Measurements from ENCODE around the gene ZDHHC9. TPM values are rescaled to one million over a fixed set of nuclear protein-coding genes. Genes with fewer than 3 reads are reported as not detected.

ZDHHC9 gene
- total RNA-seq, 2 donors from 2014 or later = 27.1 to 40.2 TPM

GRCh38 chrX:129761596-129761995, 82.1 kb downstream of the ZDHHC9 start:
- Histone ChIP-seq H3K4me1 (ENCODE audit: control insufficient read depth, insufficient read depth, low read length) (no peaks in the 10 kb centered on the region), H3K4me3 (ENCODE audit: low read length) (no peak overlapping the region), H3K36me3 (ENCODE audit: control insufficient read depth, insufficient read depth, low read length) (no peaks in the 10 kb centered on the region), H3K9me3 (ENCODE audit: control insufficient read depth, low read length) (no peaks in the 10 kb centered on the region), H3K27me3 (ENCODE audit: control insufficient read depth, insufficient read depth, low read length, poor library complexity, severe bottlenecking) (no peaks in the 10 kb centered on the region), H3K9ac (ENCODE audit: extremely low read depth, low read length, poor library complexity, severe bottlenecking) (no peak overlapping the region), H3K27ac (ENCODE audit: low read depth, low read length) (no peak overlapping the region)
- H3K27ac Mint-ChIP-seq = no peak overlapping the region
- H3K27me3 Mint-ChIP-seq (ENCODE audit: insufficient read depth) = no peaks in the 10 kb centered on the region
- WGBS, 2 experiments (ENCODE audit: insufficient coverage in 1 of 2, insufficient read length in 1 of 2) = 95 to 100% methylated on average over 1 to 4 of the region's 4 CpGs
- no peak overlapping the region for H3K4me3 Mint-ChIP-seq
- peaks cover 3% of the 10 kb centered on the region for H3K9me3 Mint-ChIP-seq
- H3K36me3 Mint-ChIP-seq (ENCODE audit: low read depth) = no peaks in the 10 kb centered on the region
- no peak for DNase-seq
- H3K4me1 Mint-ChIP-seq = no peaks in the 10 kb centered on the region
- TF ChIP-seq, protein P1, sequence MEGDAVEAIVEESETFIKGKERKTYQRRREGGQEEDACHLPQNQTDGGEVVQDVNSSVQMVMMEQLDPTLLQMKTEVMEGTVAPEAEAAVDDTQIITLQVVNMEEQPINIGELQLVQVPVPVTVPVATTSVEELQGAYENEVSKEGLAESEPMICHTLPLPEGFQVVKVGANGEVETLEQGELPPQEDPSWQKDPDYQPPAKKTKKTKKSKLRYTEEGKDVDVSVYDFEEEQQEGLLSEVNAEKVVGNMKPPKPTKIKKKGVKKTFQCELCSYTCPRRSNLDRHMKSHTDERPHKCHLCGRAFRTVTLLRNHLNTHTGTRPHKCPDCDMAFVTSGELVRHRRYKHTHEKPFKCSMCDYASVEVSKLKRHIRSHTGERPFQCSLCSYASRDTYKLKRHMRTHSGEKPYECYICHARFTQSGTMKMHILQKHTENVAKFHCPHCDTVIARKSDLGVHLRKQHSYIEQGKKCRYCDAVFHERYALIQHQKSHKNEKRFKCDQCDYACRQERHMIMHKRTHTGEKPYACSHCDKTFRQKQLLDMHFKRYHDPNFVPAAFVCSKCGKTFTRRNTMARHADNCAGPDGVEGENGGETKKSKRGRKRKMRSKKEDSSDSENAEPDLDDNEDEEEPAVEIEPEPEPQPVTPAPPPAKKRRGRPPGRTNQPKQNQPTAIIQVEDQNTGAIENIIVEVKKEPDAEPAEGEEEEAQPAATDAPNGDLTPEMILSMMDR (conservative IDR thresholded peaks at IDR 0.05) = no peak

DNA sequence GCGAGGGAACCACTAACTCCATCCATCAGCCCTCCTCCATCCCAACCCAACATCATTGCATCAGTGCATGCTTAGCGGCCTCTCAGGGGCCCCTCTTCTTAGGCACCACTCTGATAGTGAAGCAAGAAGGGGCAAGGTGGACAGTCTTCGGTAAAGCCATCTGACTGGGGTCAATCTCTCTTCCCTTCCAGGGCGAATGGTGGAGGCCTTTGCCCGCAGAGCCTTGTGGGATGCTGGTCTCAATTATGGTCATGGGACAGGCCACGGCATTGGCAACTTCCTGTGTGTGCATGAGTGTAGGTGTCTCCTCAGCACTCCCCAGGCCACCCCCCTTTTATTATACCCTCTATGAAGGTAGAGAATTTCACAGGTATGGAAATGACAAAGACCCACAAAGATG, 82.7 kb downstream of the ZDHHC9 start:
- TF ChIP-seq, protein P1 (conservative IDR thresholded peaks at IDR 0.05) = no peak
- Mint-ChIP-seq H3K4me3 (no peak overlapping the region), H3K36me3 (ENCODE audit: low read depth) (no peaks in the 10 kb centered on the region), H3K9me3 (peaks cover 3% of the 10 kb centered on the region), H3K4me1 (no peaks in the 10 kb centered on the region), H3K27me3 (ENCODE audit: insufficient read depth) (no peaks in the 10 kb centered on the region), H3K27ac (no peak overlapping the region)
- no peak overlapping the region for H3K4me3 ChIP-seq (ENCODE audit: low read length)
- no peaks in the 10 kb centered on the region for H3K4me1 ChIP-seq (ENCODE audit: control insufficient read depth, insufficient read depth, low read length)
- no peaks in the 10 kb centered on the region for H3K27me3 ChIP-seq (ENCODE audit: control insufficient read depth, insufficient read depth, low read length, poor library complexity, severe bottlenecking)
- no peaks in the 10 kb centered on the region for H3K36me3 ChIP-seq (ENCODE audit: control insufficient read depth, insufficient read depth, low read length)
- H3K9me3 ChIP-seq (ENCODE audit: control insufficient read depth, low read length) = no peaks in the 10 kb centered on the region
- 89% methylated on average over 4 of the region's 6 CpGs; no CpG with 5 or more reads in 1 of the 2 experiments for WGBS, 2 experiments (ENCODE audit: insufficient coverage in 1 of 2, insufficient read length in 1 of 2)
- no peak overlapping the region for H3K27ac ChIP-seq (ENCODE audit: low read depth, low read length)
- DNase-seq = no peak
- H3K9ac ChIP-seq (ENCODE audit: extremely low read depth, low read length, poor library complexity, severe bottlenecking) = no peak overlapping the region

- no peaks in the 10 kb centered on the region for H3K4me1 ChIP-seq (ENCODE audit: control insufficient read depth, insufficient read depth, low read length)
Observed at GRCh38 chrX:129760155-129760554, 83.5 kb downstream of the ZDHHC9 start.

More at GRCh38 chrX:129760155-129760554, 83.5 kb downstream of the ZDHHC9 start:
- Histone ChIP-seq H3K27ac (ENCODE audit: low read depth, low read length) (no peak overlapping the region), H3K9me3 (ENCODE audit: control insufficient read depth, low read length) (no peaks in the 10 kb centered on the region), H3K4me3 (ENCODE audit: low read length) (no peak overlapping the region), H3K36me3 (ENCODE audit: control insufficient read depth, insufficient read depth, low read length) (no peaks in the 10 kb centered on the region), H3K9ac (ENCODE audit: extremely low read depth, low read length, poor library complexity, severe bottlenecking) (no peak overlapping the region), H3K27me3 (ENCODE audit: control insufficient read depth, insufficient read depth, low read length, poor library complexity, severe bottlenecking) (no peaks in the 10 kb centered on the region)
- no peak for DNase-seq
- TF ChIP-seq, protein P1 (conservative IDR thresholded peaks at IDR 0.05) = no peak
- H3K9me3 Mint-ChIP-seq = peaks cover 3% of the 10 kb centered on the region
- WGBS, 2 experiments (ENCODE audit: insufficient coverage in 1 of 2, insufficient read length in 1 of 2) = 80 to 89% methylated on average over 1 to 9 of the region's 9 CpGs
- no peaks in the 10 kb centered on the region for H3K4me1 Mint-ChIP-seq
- H3K4me3 Mint-ChIP-seq = no peak overlapping the region
- H3K36me3 Mint-ChIP-seq (ENCODE audit: low read depth) = no peaks in the 10 kb centered on the region
- H3K27me3 Mint-ChIP-seq (ENCODE audit: insufficient read depth) = no peaks in the 10 kb centered on the region
- no peak overlapping the region for H3K27ac Mint-ChIP-seq
